Measurements from ENCODE around the gene NTNG1. TPM values are rescaled to one million over a fixed set of nuclear protein-coding genes. Genes with fewer than 3 reads are reported as not detected.

The NTNG1 gene
- total RNA-seq, 1 donor from 2014 or later = 5.7 TPM

DNA sequence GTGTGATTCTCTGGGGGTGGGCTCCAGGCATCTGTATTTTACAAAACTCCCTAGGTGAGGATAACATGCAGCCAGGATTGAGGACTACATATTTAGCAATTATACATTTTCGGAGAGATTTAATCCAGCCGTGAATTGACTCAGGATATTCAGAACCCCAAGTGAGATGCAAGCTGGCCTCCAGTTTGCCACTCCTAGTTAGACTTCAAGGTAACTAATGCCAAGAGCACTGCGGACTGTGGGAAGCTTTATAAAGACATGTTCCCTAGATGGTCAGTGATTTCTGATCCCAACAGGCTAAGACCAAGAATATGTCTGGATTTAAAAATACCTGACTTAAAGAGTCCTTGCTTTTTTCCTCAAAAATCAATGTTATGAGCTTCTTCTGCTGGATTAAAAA is 308.5 kb downstream of the NTNG1 start:
- ChIA-PET POLR2A (interaction anchor here (0.6 to 1.9 kb wide), 4 partner anchors 10 to 1427 kb away, joined by 3 to 4 read pairs (median 3); partner anchors contain the start of genes GPSM2 and PRMT6), CTCF (interaction anchor here (1.7 kb wide), 1 partner anchor 9 kb away, joined by 3 read pairs; no protein-coding TSS in a partner anchor)
- H3K36me3 Mint-ChIP-seq (ENCODE audit: low read depth) = no peaks in the 10 kb centered on the region
- peaks cover 77% of the 10 kb centered on the region for H3K4me1 Mint-ChIP-seq
- no peaks in the 10 kb centered on the region for H3K27me3 Mint-ChIP-seq
- ATAC-seq (ENCODE audit: low read depth) (no peak), DNase-seq (no peak)
- no peaks in the 10 kb centered on the region for H3K9me3 Mint-ChIP-seq
- TF ChIP-seq, protein P1, sequence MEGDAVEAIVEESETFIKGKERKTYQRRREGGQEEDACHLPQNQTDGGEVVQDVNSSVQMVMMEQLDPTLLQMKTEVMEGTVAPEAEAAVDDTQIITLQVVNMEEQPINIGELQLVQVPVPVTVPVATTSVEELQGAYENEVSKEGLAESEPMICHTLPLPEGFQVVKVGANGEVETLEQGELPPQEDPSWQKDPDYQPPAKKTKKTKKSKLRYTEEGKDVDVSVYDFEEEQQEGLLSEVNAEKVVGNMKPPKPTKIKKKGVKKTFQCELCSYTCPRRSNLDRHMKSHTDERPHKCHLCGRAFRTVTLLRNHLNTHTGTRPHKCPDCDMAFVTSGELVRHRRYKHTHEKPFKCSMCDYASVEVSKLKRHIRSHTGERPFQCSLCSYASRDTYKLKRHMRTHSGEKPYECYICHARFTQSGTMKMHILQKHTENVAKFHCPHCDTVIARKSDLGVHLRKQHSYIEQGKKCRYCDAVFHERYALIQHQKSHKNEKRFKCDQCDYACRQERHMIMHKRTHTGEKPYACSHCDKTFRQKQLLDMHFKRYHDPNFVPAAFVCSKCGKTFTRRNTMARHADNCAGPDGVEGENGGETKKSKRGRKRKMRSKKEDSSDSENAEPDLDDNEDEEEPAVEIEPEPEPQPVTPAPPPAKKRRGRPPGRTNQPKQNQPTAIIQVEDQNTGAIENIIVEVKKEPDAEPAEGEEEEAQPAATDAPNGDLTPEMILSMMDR (IDR thresholded peaks at IDR 0.05) = no peak
- intact Hi-C loops (cut with micrococcal nuclease) = no loop called here
- peak overlapping the region; percentile 75 for H3K4me3 Mint-ChIP-seq
- H3K27ac Mint-ChIP-seq = peak overlapping the region; percentile 97

DNA sequence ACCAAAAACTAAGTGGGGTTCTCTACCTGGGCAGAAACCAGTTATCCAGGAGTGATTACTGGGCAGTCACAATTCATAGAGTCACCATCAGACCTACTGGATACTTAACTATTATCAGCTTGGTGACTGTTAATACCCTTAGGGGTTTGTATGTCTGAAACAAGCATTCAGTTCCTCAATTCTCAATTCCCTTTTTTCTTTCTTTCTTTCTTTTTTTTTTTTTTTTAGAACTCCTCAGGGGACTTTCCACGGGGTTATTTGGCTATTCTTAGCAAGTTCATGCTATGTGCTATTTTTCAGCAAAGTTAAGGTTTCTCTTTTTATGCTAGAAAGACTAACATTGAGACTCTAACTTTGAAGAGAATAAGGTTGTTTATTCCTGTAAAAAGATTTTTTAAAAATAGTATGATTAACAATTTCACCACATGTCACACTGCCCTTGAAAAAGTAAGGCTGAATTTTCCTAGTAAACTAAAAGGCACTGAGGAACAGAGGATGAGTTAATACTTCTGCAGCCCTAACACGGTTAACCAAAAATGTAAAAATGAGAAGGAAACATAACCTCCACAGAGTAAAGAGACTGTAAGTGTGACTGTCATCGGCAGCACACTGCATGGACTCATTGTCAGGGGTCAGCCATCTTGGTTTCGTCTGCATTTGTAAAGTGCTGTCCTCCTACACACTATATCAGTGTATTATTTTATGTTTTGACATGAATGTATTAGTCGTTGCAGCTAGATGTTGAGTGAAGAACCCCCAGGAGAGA is 310.2 kb downstream of the NTNG1 start:
- CTCF ChIA-PET = interaction anchor here (1.5 to 2.5 kb wide), 4 partner anchors 8 to 79 kb away, joined by 4 to 16 read pairs (median 5); no protein-coding TSS in a partner anchor
- Mint-ChIP-seq H3K9me3 (no peaks in the 10 kb centered on the region), H3K27ac (peak overlapping the region; percentile 97), H3K36me3 (ENCODE audit: low read depth) (no peaks in the 10 kb centered on the region), H3K27me3 (no peaks in the 10 kb centered on the region), H3K4me1 (peaks cover 87% of the 10 kb centered on the region), H3K4me3 (peak overlapping the region; percentile 75)
- TF ChIP-seq, protein P1 (IDR thresholded peaks at IDR 0.05) = no peak
- DNase-seq (no peak), ATAC-seq (ENCODE audit: low read depth) (peak; percentile 74)
- POLR2A ChIA-PET = interaction anchor here (0.6 to 1.6 kb wide), 8 partner anchors 11 to 394 kb away, joined by 3 to 6 read pairs (median 3); partner anchors contain the start of gene PRMT6
- intact Hi-C loops (cut with micrococcal nuclease) = loop anchor here (1.0 to 10.0 kb wide), 6 partner anchors 17 to 1104 kb away; partner anchors contain the start of gene PRMT6

DNA sequence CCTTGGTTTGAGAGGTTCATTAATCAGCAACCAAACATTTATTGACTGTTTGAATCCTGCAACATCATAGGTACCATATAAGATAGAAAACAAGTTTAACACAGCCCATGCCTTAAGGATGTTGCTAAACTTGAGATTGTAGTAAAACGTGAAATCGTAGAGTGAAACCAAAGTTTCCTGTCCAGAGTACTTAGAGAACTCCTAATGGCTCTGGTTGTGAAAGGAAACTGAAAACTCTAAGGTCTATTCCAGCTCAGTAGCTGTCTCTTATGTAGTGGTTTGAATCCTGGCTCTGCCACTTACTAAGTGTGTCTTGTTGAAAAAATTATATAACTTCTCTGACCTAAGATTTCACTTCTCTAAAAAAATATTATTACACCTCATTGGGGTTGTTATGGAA is 310.9 kb downstream of the NTNG1 start:
- Mint-ChIP-seq H3K36me3 (ENCODE audit: low read depth) (no peaks in the 10 kb centered on the region), H3K4me1 (peaks cover 82% of the 10 kb centered on the region), H3K4me3 (peak overlapping the region; percentile 75), H3K9me3 (no peaks in the 10 kb centered on the region), H3K27ac (peak overlapping the region; percentile 97), H3K27me3 (no peaks in the 10 kb centered on the region)
- POLR2A ChIA-PET = interaction anchor here (0.7 to 1.4 kb wide), 5 partner anchors 10 to 233 kb away, joined by 3 to 4 read pairs (median 3); no protein-coding TSS in a partner anchor
- TF ChIP-seq, protein P1 (IDR thresholded peaks at IDR 0.05) = no peak
- intact Hi-C loops (cut with micrococcal nuclease) = loop anchor here (1.0 to 10.0 kb wide), 6 partner anchors 17 to 1103 kb away; partner anchors contain the start of gene PRMT6
- DNase-seq (no peak), ATAC-seq (ENCODE audit: low read depth) (peak; percentile 25)
- CTCF ChIA-PET = interaction anchor here (1.5 to 2.5 kb wide), 4 partner anchors 9 to 78 kb away, joined by 4 to 16 read pairs (median 5); no protein-coding TSS in a partner anchor

DNA sequence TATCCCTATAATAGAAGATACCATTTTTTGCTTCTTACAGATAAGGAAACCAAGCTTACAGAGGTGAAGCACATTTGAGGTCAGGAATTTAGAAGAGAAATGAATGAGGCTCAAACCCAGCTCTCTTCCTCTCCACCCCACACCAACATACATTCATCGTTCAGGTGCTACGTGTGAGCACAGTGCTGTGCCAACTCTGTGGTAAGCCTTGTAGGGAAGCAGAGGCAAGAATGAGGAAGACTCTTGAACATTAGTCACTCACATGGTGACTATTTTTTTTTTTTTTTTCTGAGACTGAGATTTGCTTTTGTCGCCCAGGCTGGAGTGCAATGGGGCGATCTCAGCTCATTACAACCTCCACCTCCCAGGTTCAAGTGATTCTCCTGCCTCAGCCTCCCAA is 314.0 kb downstream of the NTNG1 start:
- no peaks in the 10 kb centered on the region for H3K36me3 Mint-ChIP-seq (ENCODE audit: low read depth)
- no peaks in the 10 kb centered on the region for H3K9me3 Mint-ChIP-seq
- TF ChIP-seq, protein P1 (IDR thresholded peaks at IDR 0.05) = no peak
- intact Hi-C loops (cut with micrococcal nuclease) = loop anchor here (1.0 to 10.0 kb wide), 3 partner anchors 9 to 1100 kb away; no protein-coding TSS in a partner anchor
- peak overlapping the region; percentile 62 for H3K4me3 Mint-ChIP-seq
- ChIA-PET POLR2A (interaction anchor here (0.7 kb wide), 1 partner anchor 467 kb away, joined by 4 read pairs; no protein-coding TSS in a partner anchor), CTCF (interaction anchor here (0.8 to 2.1 kb wide), 3 partner anchors 21 to 74 kb away, joined by 3 to 6 read pairs (median 4); no protein-coding TSS in a partner anchor)
- H3K27me3 Mint-ChIP-seq = no peaks in the 10 kb centered on the region
- DNase-seq (no peak), ATAC-seq (ENCODE audit: low read depth) (peak; percentile 49)
- H3K4me1 Mint-ChIP-seq = peaks cover 72% of the 10 kb centered on the region
- H3K27ac Mint-ChIP-seq = peak overlapping the region; percentile 81

DNA sequence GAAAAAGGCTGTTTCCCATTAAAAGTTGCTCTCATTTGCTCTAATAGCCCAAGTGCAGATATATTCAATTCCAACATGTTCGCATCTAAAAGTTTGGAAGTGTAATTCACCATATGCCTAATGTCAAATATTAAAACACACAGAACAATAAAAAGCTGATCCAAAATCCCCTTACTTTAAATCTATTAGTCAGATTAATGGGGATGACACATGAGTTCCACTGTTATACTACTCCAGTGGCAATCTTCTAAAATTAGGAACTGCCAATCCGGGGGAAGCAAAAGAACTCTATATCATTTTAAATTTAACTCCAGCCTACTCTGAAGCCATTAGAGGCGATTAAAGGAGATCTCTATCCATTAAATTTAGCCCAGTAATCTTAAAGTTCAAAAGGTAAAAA is 317.1 kb downstream of the NTNG1 start:
- Mint-ChIP-seq H3K4me3 (no peak overlapping the region), H3K4me1 (peaks cover 50% of the 10 kb centered on the region), H3K9me3 (no peaks in the 10 kb centered on the region), H3K27me3 (no peaks in the 10 kb centered on the region), H3K27ac (no peak overlapping the region), H3K36me3 (ENCODE audit: low read depth) (no peaks in the 10 kb centered on the region)
- TF ChIP-seq, protein P1 (IDR thresholded peaks at IDR 0.05) = no peak
- DNase-seq (no peak), ATAC-seq (ENCODE audit: low read depth) (no peak)
- CTCF ChIA-PET = no interaction called here
- POLR2A ChIA-PET = no interaction called here
- intact Hi-C loops (cut with micrococcal nuclease) = loop anchor here (2.0 to 10.0 kb wide), 2 partner anchors 15 to 1097 kb away; no protein-coding TSS in a partner anchor

Data from activated B cell treated with CpG ODN at 0.5 μM for 24 hours (primary cell).